Activated CD8-positive, alpha-beta T cell treated with anti-CD3 and anti-CD28 coated beads for 36 hours (primary cell): ENCODE measurements around the gene GRB10. TPM values are rescaled to one million over a fixed set of nuclear protein-coding genes. Genes with fewer than 3 reads are reported as not detected.

Source experiments
- ATAC-seq: fragments of 200-7000 bp; cut with Tn5 transposase; one replicate; pipeline ENCODE4 v1.10.0; 2021; ENCODE audit warnings: mild to moderate bottlenecking, moderate library complexity
- CTCF ChIA-PET: fragments of 350-600 bp; sonication (Branson Sonifier 250); formaldehyde crosslinking; loops from one replicate; lab custom pipeline; 2021; ENCODE audit warnings: antibody characterized with exemption; lab: Charles Lee
- POLR2A ChIA-PET: fragments of 350-600 bp; sonication (Branson Sonifier 250); formaldehyde crosslinking; loops from one replicate; lab custom pipeline; 2021; ENCODE audit warnings: antibody characterized with exemption; lab: Charles Lee
- DNase-seq: peaks from one replicate; pipeline ENCODE4 v3.0.0-alpha.2; 2020
- H3K27ac Mint-ChIP-seq: one replicate; pipeline ENCODE4 v1.8.0; 2021; ENCODE audit warnings: mild to moderate bottlenecking, mixed read lengths
- H3K27me3 Mint-ChIP-seq: one replicate; pipeline ENCODE4 v1.8.0; 2021; ENCODE audit warnings: mixed read lengths
- H3K36me3 Mint-ChIP-seq: one replicate; pipeline ENCODE4 v1.8.0; 2021; ENCODE audit warnings: low read depth, mixed read lengths
- H3K4me1 Mint-ChIP-seq: one replicate; pipeline ENCODE4 v1.8.0; 2021; ENCODE audit warnings: low read depth, mixed read lengths
- H3K4me3 Mint-ChIP-seq: one replicate; pipeline ENCODE4 v1.8.0; 2021; ENCODE audit warnings: mild to moderate bottlenecking, moderate library complexity, mixed read lengths
- H3K9me3 Mint-ChIP-seq: one replicate; pipeline ENCODE4 v1.8.0; 2021; ENCODE audit warnings: mixed read lengths
- CTCF ChIP-seq: fragments of 200-600 bp; IDR thresholded peaks from one replicate; pipeline ENCODE4 v1.8.0; 2022; ENCODE audit warnings: antibody characterized with exemption, mild to moderate bottlenecking
- intact Hi-C: fragments of 100-400 bp; cut with micrococcal nuclease; formaldehyde crosslinking; loops from one replicate; pipeline ENCODE4 v1.10.0; 2022
- total RNA-seq, 2 experiments: library from RNA; stranded (reverse); gene quantifications; one replicate each; pipeline ENCODE4 v1.2.3, GENCODE V29; 2021

Gene GRB10
- total RNA-seq, 2 experiments from 2014 or later, result 5.6 to 6.9 TPM

DNA sequence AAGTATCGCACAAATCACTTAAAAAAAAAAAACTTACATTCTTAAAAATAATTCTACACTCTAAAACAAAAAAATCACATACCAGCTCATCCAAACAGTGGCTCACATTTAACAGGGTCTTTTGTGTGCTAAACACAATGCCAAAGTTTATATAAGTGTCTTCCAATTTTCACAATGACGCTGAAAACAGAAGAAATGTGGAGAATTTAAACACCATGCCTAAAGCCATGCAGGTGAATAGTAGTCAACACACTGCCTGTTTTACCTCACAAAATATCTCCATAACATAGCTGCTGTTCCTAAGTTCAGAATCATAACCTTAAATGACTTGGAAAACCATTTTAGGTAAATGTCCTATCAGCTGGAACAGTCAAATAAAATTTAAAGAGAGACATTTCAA, 55.0 kb downstream of the GRB10 start:
- ATAC-seq (no peak), DNase-seq (no peak)
- Mint-ChIP-seq H3K4me1 (peaks cover 11% of the 10 kb centered on the region), H3K36me3 (no peaks in the 10 kb centered on the region), H3K9me3 (no peaks in the 10 kb centered on the region), H3K27ac (no peak overlapping the region), H3K4me3 (no peak overlapping the region), H3K27me3 (no peaks in the 10 kb centered on the region)
- no peak for TF ChIP-seq CTCF
- CTCF ChIA-PET, result no interaction called here
- intact Hi-C loops, result no loop called here
- POLR2A ChIA-PET, result no interaction called here

GRCh38 chr7:50727072-50727471, 55.6 kb downstream of the GRB10 start:
- H3K27ac Mint-ChIP-seq, result no peak overlapping the region
- intact Hi-C loops, result no loop called here
- H3K9me3 Mint-ChIP-seq, result no peaks in the 10 kb centered on the region
- ChIA-PET POLR2A (no interaction called here), CTCF (no interaction called here)
- TF ChIP-seq CTCF, result no peak
- H3K27me3 Mint-ChIP-seq, result no peaks in the 10 kb centered on the region
- DNase-seq (peak; percentile 5), ATAC-seq (peak; percentile 60)
- H3K4me3 Mint-ChIP-seq, result no peak overlapping the region
- no peaks in the 10 kb centered on the region for H3K36me3 Mint-ChIP-seq
- H3K4me1 Mint-ChIP-seq, result peaks cover 11% of the 10 kb centered on the region

- ChIA-PET CTCF (no interaction called here), POLR2A (no interaction called here)
- peaks cover 11% of the 10 kb centered on the region for H3K4me1 Mint-ChIP-seq
- H3K4me3 Mint-ChIP-seq, result no peak overlapping the region
- no peak for TF ChIP-seq CTCF
- DNase-seq (no peak), ATAC-seq (no peak)
- no peaks in the 10 kb centered on the region for H3K27me3 Mint-ChIP-seq
- H3K27ac Mint-ChIP-seq, result no peak overlapping the region
- no peaks in the 10 kb centered on the region for H3K9me3 Mint-ChIP-seq
- intact Hi-C loops, result no loop called here
- no peaks in the 10 kb centered on the region for H3K36me3 Mint-ChIP-seq
Measured at GRCh38 chr7:50725774-50726173, 56.9 kb downstream of the GRB10 start.

GRCh38 chr7:50724526-50725520, 57.9 kb downstream of the GRB10 start:
- H3K27me3 Mint-ChIP-seq, result no peaks in the 10 kb centered on the region
- peaks cover 11% of the 10 kb centered on the region for H3K4me1 Mint-ChIP-seq
- CTCF ChIA-PET, result interaction anchor here (1.6 kb wide), 1 partner anchor 257 kb away, joined by 4 read pairs; no protein-coding TSS in a partner anchor
- ATAC-seq (peak; percentile 45), DNase-seq (peak; percentile 10)
- no peaks in the 10 kb centered on the region for H3K9me3 Mint-ChIP-seq
- TF ChIP-seq CTCF, result no peak
- H3K27ac Mint-ChIP-seq, result no peak overlapping the region
- intact Hi-C loops, result no loop called here
- no peak overlapping the region for H3K4me3 Mint-ChIP-seq
- POLR2A ChIA-PET, result no interaction called here
- no peaks in the 10 kb centered on the region for H3K36me3 Mint-ChIP-seq

DNA sequence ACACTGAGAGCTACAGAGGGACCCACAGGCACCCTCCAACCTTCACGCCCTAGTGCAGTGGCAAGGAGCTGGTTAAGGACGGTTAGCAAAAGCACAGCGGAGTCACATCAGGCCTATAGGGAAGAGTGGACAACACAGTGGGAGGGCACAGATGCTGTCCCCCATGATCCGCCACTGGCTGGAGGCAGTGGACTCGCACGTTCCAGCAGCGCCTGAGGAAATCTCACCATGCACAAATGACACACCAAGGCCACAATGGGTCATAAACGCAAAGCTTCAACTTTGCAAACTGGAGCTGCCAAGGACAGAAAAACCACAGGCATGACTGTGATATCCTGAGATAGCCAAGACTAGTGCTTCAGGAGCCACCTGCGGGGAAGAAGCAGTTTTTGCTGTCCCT, 58.8 kb downstream of the GRB10 start:
- DNase-seq, result no peak
- ChIA-PET CTCF (interaction anchor here (1.6 kb wide), 1 partner anchor 256 kb away, joined by 4 read pairs; no protein-coding TSS in a partner anchor), POLR2A (no interaction called here)
- TF ChIP-seq CTCF, result no peak
- H3K27ac Mint-ChIP-seq, result no peak overlapping the region
- intact Hi-C loops, result no loop called here
- H3K36me3 Mint-ChIP-seq, result no peaks in the 10 kb centered on the region
- ATAC-seq, result no peak
- no peaks in the 10 kb centered on the region for H3K9me3 Mint-ChIP-seq
- H3K4me1 Mint-ChIP-seq, result peaks cover 11% of the 10 kb centered on the region
- H3K27me3 Mint-ChIP-seq, result no peaks in the 10 kb centered on the region
- no peak overlapping the region for H3K4me3 Mint-ChIP-seq
